Measurements from ENCODE around the gene CASP9. TPM values are rescaled to one million over a fixed set of nuclear protein-coding genes. Genes with fewer than 3 reads are reported as not detected.
A peak's percentile ranks its signal among the peaks of the same experiment; 100 is the strongest.

CASP9 gene
- total and polyA plus RNA-seq, 2 of the 13 experiments (the other 11 are each of a cell fraction or from before 2014, with no cell fraction given): 8.5 to 11.5 TPM

DNA sequence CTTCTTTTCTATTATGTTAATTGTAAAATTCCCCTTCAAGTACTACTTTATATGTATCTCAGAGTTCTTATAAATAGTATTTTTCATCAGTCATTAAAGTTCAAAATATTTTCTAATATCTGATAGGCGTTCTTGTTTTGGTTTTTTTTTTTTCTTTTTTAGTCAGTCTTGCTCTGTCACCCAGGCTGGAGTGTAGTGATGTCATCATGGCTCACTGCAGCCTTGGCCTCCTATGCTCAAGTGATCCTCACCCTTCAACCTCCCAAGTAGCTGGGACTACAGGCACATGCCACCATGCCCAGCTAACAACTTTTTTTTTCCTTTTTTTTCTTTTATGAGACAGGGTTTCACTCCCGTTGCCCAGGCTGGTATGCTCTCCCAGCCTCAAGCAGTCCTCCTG lies 33.6 kb upstream of the CASP9 start:
- Histone ChIP-seq H3K4me2 (ENCODE audit: low read depth, low read length) (no peak overlapping the region), H3K27me3 (ENCODE audit: control insufficient read depth in 1 of 2, insufficient read depth in 2 of 2, low read length in 2 of 2) (no peaks in the 10 kb centered on the region), H3K9me3 (ENCODE audit: low read length) (no peaks in the 10 kb centered on the region), H2AFZ (ENCODE audit: low read length) (no peak overlapping the region), H3K36me3 (replicated peaks in 1 of 2; ENCODE audit: control insufficient read depth in 1 of 2, insufficient read depth in 2 of 2, low read length in 2 of 2) (peaks cover 11 to 17% of the 10 kb centered on the region in 2 experiments; a peak in 4 of 5 replicates), H3K27ac (ENCODE audit: extremely low read length, insufficient read depth, low read length) (no peak overlapping the region), H3K4me3 (replicated peaks in 1 of 3; ENCODE audit: insufficient read depth in 1 of 3, low read depth in 2 of 3, low read length in 3 of 3) (no peak overlapping the region), H3K4me1 (ENCODE audit: insufficient read depth, low read length) (0 out of 2 replicates have a peak, but pooled peaks cover 4% of the 10 kb centered on the region), H4K20me1 (ENCODE audit: insufficient read depth, low read length) (no peaks in the 10 kb centered on the region), H3K79me2 (ENCODE audit: insufficient read depth, low read length) (no peaks in the 10 kb centered on the region), H3K9ac (ENCODE audit: insufficient read depth, low read depth, low read length) (no peak overlapping the region)
- CTCF ChIA-PET (ENCODE audit: low intra/inter-chr PET ratio, low total read pairs): no interaction called here
- ATAC-seq (no peak), FAIRE-seq (no peak), DNase-seq (ENCODE audit: low spot score) (no peak)
- BruUV-seq (replicated peaks): no TSS peak
- TF ChIP-seq POLR2G (IDR thresholded peaks at IDR 0.05; ENCODE audit: low read depth, low read length): no peak
- TF ChIP-seq CREB1 (IDR thresholded peaks at IDR 0.05): peak; percentile 56
- no peak for TF ChIP-seq CREB1 (CRISPR knock-in tag; IDR thresholded peaks at IDR 0.05)
- TF ChIP-seq MATR3 (CRISPR knock-in tag; IDR thresholded peaks at IDR 0.05): no peak
- TF ChIP-seq ATF7 (IDR thresholded peaks at IDR 0.05): peak; percentile 45; the same call in 1 of the 2 replicates
- no peak for TF ChIP-seq ATF7 (CRISPR knock-in tag; IDR thresholded peaks at IDR 0.05)
- in situ Hi-C loops (cut with HindIII; ENCODE audit: extremely low pct_ligation_motif_present, low pct_unique_long_range_greater_than_20kb) (no loop called here), intact Hi-C loops (cut with micrococcal nuclease; ENCODE audit: unreplicated experiment) (no loop called here)
- WGBS (ENCODE audit: low lambda C conversion rate): 96% methylated on average over 2 of the region's 2 CpGs
- POLR2A ChIA-PET: no interaction called here

DNA sequence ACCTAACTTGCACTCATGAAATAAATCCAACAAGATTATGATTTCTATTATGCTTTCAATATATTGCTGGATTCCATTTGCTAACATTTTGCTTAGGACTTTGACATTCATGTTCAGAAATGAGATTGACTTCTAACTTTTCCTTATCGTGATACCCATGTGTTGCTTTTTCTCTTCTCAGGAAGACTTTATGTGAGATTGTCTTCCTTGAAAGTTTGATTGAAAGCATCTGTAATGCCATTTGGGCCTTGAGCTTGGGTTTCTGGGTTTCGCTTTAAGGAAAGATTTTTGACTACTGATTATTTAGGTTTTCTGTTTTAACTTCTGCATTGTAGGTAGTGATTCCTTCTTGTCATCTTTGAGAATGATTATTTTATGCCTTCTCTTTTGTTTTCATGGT lies 33.0 kb upstream of the CASP9 start:
- Histone ChIP-seq H4K20me1 (ENCODE audit: insufficient read depth, low read length) (no peaks in the 10 kb centered on the region), H3K4me1 (ENCODE audit: insufficient read depth, low read length) (0 out of 2 replicates have a peak, but pooled peaks cover 2% of the 10 kb centered on the region), H3K9ac (ENCODE audit: insufficient read depth, low read depth, low read length) (no peak overlapping the region), H3K27ac (ENCODE audit: extremely low read length, insufficient read depth, low read length) (no peak overlapping the region), H3K79me2 (ENCODE audit: insufficient read depth, low read length) (no peaks in the 10 kb centered on the region), H2AFZ (ENCODE audit: low read length) (no peak overlapping the region), H3K9me3 (ENCODE audit: low read length) (no peaks in the 10 kb centered on the region), H3K4me3 (replicated peaks in 1 of 3; ENCODE audit: insufficient read depth in 1 of 3, low read depth in 2 of 3, low read length in 3 of 3) (no peak overlapping the region), H3K27me3 (ENCODE audit: control insufficient read depth in 1 of 2, insufficient read depth in 2 of 2, low read length in 2 of 2) (no peaks in the 10 kb centered on the region), H3K4me2 (ENCODE audit: low read depth, low read length) (no peak overlapping the region), H3K36me3 (replicated peaks in 1 of 2; ENCODE audit: control insufficient read depth in 1 of 2, insufficient read depth in 2 of 2, low read length in 2 of 2) (peaks cover 5 to 11% of the 10 kb centered on the region in 2 experiments; a peak in 4 of 5 replicates)
- FAIRE-seq (no peak), DNase-seq (ENCODE audit: low spot score) (no peak), ATAC-seq (no peak)
- BruUV-seq (replicated peaks): no TSS peak
- WGBS (ENCODE audit: low lambda C conversion rate): 99% methylated on average over 2 of the region's 2 CpGs
- ChIA-PET POLR2A (no interaction called here), CTCF (ENCODE audit: low intra/inter-chr PET ratio, low total read pairs) (no interaction called here)
- intact Hi-C loops (cut with micrococcal nuclease; ENCODE audit: unreplicated experiment): no loop called here
- in situ Hi-C loops (cut with HindIII; ENCODE audit: extremely low pct_ligation_motif_present, low pct_unique_long_range_greater_than_20kb): no loop called here
- TF ChIP-seq ZNF777 (CRISPR knock-in tag; IDR thresholded peaks at IDR 0.05) (no peak), TAF15 (IDR thresholded peaks at IDR 0.05; ENCODE audit: low read depth, low read length, poor library complexity, severe bottlenecking) (no peak), ZNF572 (CRISPR knock-in tag; IDR thresholded peaks at IDR 0.05) (no peak), RXRA (CRISPR knock-in tag; IDR thresholded peaks at IDR 0.05) (no peak), SSRP1 (CRISPR knock-in tag; IDR thresholded peaks at IDR 0.05) (no peak), ZNF256 (CRISPR knock-in tag; conservative IDR thresholded peaks at IDR 0.05) (no peak), ZBTB42 (CRISPR knock-in tag; IDR thresholded peaks at IDR 0.05) (no peak), HNF4A (CRISPR knock-in tag; IDR thresholded peaks at IDR 0.05) (no peak)
- TF ChIP-seq, protein P1, sequence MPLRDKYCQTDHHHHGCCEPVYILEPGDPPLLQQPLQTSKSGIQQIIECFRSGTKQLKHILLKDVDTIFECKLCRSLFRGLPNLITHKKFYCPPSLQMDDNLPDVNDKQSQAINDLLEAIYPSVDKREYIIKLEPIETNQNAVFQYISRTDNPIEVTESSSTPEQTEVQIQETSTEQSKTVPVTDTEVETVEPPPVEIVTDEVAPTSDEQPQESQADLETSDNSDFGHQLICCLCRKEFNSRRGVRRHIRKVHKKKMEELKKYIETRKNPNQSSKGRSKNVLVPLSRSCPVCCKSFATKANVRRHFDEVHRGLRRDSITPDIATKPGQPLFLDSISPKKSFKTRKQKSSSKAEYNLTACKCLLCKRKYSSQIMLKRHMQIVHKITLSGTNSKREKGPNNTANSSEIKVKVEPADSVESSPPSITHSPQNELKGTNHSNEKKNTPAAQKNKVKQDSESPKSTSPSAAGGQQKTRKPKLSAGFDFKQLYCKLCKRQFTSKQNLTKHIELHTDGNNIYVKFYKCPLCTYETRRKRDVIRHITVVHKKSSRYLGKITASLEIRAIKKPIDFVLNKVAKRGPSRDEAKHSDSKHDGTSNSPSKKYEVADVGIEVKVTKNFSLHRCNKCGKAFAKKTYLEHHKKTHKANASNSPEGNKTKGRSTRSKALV (CRISPR knock-in tag; IDR thresholded peaks at IDR 0.05): no peak
- TF ChIP-seq, protein P2, sequence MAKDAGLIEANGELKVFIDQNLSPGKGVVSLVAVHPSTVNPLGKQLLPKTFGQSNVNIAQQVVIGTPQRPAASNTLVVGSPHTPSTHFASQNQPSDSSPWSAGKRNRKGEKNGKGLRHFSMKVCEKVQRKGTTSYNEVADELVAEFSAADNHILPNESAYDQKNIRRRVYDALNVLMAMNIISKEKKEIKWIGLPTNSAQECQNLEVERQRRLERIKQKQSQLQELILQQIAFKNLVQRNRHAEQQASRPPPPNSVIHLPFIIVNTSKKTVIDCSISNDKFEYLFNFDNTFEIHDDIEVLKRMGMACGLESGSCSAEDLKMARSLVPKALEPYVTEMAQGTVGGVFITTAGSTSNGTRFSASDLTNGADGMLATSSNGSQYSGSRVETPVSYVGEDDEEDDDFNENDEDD (CRISPR knock-in tag; IDR thresholded peaks at IDR 0.05; ENCODE audit: borderline replicate concordance): no peak
- TF ChIP-seq, protein P3, sequence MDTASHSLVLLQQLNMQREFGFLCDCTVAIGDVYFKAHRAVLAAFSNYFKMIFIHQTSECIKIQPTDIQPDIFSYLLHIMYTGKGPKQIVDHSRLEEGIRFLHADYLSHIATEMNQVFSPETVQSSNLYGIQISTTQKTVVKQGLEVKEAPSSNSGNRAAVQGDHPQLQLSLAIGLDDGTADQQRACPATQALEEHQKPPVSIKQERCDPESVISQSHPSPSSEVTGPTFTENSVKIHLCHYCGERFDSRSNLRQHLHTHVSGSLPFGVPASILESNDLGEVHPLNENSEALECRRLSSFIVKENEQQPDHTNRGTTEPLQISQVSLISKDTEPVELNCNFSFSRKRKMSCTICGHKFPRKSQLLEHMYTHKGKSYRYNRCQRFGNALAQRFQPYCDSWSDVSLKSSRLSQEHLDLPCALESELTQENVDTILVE (CRISPR knock-in tag; IDR thresholded peaks at IDR 0.05): no peak

Measured in HepG2 (cell line).